Stimulated activated CD4-positive, alpha-beta T cell treated with anti-CD3 and anti-CD28 coated beads, Interleukin-2, amount 100 ng/mL, for 4 hours (primary cell): Measurements from ENCODE around the gene ALDH1A1.

ENCODE experiments used
- DNase-seq: peaks from one replicate; pipeline ENCODE4 v3.0.0-alpha.2; 2020; ENCODE audit warnings: low read depth

ALDH1A1 gene

DNA sequence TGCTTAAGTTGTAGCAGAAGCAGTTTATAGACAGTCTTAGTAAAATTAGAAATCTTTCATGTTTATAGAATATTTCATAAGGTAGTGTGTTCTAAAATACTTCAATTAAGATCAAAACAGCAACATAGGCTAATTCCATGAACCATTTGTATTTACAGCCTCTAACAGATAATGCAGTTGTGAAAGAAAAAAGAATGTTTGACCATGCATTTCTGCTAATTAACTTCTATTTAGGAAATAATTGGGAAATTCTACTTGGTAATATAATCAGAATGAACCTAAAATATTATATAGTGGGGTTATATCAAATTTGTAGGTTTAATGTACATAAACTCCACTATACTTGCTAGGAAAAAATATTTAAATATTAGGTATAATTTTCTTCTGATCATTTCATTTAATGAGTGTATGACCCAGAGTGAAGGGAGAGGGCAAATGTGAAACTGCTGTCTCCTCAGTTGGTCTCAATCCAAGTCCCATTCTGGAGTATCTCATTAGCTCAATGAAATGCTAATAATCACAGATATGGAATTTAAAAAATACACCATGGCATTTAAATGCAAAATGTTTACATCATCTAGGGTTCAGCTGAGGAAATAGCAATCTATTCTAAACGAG is 34.9 kb downstream of the ALDH1A1 start:
- no peak for DNase-seq

DNA sequence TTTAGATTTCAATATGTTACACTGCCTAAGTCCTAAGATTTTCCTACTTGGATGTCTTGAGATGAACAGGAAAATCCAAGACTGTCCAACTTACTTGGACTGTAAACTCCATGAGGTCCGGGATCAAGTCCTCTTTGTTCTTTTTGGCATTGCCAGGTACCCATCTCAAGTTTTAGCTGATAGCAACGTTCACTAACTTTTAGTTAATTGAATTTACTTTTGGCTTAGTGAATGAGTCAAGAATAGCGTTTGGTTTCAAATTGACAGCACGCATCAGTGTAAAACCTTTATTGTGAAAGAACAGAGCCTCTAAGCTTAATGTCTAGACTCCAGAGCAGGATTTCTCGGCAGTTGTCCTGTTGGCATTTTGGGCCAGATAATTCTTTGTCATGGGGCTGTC is 37.2 kb downstream of the ALDH1A1 start:
- DNase-seq = no peak

DNA sequence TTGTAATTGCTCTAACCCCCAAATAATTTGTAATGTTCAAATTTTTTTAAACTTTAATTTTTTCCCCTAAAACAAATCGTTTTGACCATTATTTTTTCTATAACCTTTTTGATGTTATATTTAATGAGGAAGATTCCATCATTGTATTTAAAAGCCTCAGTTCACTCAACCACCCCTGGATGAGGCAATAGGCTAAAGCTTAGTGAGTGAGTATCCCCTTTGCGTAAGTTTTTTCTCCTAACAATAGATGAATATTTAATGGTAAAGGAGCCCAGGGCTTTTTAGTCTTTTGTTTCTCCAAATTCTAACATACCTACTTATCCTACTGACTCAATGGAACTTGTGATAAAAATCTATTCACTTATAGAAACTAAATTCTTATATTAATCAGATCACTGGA is 38.1 kb downstream of the ALDH1A1 start:
- no peak for DNase-seq

DNA sequence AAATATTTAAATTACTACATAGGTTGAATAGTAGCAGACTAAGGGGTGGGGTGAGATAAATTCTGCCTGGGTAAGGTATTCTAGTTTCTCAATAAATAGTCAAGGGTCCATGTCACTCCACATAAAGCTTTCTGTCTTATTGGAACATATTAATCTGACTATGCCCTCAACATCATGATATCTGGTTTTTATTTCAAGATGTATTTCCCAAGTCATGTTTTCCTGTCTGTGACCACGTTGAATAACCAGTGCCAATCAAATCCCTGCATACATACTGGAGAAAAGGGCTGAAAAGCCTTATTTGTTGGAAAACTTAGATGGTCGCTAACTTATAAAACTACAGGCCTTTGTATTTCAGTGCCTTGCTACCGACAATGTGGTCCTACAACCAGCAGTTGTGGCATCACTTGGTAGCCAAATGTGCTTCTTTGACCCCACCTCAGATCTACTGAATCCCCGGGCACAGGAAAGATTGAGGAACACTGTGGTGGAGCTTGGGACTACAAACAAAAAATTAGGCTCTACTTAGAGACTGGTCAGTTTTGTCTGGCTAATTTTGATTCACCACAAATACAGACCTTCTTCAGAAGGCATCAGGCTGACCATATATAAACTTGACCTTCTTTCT is 39.4 kb downstream of the ALDH1A1 start:
- DNase-seq = no peak

DNA sequence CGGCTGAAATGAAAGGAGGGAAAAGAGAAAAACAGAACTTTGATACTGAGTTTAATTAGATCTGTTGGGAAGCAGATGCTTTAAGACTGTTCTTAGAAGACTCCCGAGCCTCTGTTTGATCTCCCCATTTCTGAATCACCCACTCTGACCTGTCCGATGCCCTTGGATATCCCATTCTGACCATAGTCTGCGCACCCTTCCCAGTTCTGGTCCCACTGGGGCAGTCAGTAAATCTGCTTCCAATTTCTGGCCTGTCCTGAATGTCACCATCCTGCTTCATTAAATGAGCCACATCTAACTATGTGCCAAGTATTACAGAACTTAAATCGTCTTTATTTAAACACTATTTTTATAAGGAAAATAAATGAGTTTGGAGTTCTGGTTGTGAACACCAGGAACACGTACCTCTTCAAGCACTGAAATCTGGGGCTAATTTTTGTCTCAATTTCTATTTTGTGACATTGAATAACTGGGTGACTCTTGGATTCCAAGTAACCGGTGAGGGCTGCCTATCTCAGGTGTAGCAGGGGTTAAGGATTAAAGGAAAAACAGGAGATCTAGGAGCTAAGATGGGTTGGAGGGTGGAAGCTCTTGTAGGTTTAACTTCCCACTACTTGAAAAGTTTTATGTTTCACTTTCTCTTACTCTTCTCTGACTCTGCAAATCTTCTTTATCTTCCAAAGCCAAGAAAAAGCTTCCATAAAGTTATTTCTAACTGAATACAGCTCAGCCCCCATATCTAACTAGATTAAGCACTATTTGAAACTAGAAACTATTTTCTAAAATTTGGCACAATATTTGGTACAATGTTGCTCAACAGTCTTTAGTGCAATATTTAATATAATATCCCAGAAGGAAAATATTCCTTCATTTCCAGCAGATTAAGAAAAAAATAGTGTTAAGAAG is 40.1 kb downstream of the ALDH1A1 start:
- DNase-seq = no peak

DNA sequence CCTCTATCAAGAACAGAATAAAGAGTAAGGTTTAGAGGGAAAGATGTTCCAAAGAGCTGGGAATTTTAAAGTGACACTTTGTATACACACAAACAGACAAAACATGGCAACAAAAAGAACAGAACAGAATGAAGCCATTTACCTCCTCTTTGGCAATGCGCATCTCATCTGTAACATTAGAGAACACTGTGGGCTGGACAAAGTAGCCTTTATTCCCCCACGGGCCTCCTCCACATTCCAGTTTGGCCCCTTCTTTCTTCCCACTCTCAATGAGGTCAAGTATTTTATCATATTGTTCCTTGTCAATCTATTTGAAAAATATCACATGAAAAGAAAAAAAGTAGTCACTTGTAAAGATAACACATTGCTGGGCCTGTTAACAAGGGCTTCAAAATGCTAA is 41.0 kb downstream of the ALDH1A1 start:
- no peak for DNase-seq

DNA sequence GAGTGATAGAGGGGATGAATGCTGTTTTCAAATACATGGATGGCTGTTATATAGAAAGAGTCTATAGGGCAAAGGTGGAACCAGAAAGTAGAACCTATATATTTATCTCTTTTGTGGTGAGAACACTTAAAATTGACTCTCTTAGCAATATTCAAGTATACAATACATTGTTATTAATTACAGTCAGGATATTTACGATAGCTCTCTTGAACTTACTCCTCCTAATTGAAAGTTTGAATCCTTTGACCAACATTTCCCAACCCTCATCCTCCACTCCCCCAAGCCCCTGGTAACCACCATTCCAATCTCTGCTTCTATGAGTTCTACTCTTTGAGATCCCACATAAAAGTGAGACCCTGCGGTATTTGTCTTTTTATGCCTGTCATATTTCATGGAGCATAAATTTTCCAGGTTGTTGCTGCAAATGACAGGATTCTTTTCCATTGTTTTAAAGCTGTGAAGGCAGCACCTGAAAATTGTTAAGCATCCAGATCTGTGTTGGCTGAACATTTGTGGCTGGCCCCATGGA is 41.5 kb downstream of the ALDH1A1 start:
- DNase-seq = no peak

DNA sequence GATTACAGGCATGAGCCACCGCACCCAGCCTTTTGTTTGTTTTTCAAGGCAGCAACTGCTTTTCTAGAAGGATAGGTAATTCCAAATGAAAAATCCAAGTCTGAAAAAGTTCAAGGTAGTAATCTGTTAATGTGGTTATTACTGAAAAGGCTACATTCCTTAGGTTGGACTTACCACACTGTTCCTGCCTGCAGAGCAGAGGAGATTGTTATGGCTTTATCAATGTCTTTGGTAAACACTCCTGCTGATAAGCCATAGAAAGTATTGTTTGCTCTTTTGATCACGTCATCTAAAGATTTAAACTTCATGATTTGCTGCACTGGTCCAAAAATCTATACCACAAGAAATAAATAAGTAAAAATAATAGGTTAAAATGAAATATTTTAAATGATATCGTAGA is 43.4 kb downstream of the ALDH1A1 start:
- no peak for DNase-seq

DNA sequence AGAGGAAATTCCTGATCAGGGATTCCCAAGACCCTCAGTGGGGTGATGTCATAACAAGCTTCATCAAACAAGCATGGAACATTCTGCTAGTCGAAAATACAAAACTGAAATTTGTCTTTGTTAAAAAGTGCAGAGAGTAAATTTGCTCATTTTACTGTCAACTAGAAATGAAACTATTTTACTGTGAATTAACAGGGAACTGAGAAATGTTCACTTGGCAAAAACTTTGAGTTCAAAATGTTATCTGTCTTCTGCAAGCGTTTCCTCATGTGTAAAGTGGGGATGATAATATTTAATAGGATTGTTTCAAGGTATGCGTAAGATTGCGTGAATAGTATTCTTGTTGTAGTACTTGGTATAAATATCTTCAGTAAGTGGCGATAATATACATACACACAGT is 45.4 kb downstream of the ALDH1A1 start:
- DNase-seq = no peak

DNA sequence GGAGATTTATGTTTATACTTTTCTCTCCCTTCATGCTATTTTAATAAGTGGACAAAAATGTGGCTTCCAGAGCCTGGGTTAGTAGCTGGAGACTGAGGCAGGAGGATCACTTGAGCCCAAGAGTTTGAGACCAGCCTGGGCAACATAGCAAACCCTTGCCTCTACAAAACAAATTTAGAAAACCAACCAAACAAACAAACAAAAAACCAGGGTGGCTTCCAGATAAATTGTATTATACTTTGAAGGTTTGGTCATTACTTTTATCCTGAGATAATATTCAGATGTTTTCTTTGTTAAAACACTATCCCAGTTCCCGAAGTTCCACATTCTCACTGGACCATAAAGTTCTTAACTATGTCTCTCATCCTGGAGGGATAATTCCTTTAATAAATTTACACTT is 46.0 kb downstream of the ALDH1A1 start:
- DNase-seq = no peak

DNA sequence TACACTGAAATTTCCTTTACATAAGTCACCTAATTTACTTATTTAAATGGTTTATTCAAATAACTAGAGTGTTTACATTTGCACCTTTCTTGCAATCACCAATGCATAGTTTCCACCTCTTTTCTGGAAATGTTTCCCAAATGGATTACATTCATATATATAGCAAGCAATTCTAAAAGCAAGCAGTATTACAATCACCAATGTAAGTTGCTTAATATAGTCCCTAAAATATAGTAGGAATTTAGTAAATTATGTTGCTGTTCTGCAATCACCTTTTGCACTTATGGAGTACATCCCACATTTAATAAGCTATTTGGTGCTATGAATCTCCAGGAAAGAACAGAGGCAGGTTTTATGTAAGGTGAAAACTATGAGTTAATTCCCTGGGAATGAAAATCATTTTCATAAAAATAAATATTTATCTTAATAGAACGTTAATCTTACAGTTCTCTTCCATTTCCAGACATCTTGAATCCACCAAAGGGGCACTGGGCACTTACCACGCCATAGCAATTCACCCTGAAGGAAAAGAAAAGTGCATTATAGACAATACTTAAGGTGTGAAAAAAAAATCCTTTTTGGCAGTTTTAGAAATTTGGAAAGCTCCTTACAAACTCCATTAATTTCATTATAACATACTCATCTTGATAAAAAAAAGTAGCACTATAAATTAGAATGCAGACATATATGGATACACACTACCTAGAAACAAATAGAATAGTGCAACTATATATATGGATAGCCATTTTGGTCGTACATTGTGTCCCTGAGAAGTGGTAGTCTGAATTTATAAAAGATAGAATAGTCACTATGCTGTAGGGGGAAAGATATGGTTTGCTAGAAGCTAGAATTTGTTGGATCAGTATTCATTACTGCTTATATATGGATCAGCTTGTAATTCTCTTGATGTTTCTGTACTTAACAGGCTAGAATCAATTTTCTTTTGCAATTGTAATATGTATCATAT is 47.1 kb downstream of the ALDH1A1 start:
- no peak for DNase-seq

DNA sequence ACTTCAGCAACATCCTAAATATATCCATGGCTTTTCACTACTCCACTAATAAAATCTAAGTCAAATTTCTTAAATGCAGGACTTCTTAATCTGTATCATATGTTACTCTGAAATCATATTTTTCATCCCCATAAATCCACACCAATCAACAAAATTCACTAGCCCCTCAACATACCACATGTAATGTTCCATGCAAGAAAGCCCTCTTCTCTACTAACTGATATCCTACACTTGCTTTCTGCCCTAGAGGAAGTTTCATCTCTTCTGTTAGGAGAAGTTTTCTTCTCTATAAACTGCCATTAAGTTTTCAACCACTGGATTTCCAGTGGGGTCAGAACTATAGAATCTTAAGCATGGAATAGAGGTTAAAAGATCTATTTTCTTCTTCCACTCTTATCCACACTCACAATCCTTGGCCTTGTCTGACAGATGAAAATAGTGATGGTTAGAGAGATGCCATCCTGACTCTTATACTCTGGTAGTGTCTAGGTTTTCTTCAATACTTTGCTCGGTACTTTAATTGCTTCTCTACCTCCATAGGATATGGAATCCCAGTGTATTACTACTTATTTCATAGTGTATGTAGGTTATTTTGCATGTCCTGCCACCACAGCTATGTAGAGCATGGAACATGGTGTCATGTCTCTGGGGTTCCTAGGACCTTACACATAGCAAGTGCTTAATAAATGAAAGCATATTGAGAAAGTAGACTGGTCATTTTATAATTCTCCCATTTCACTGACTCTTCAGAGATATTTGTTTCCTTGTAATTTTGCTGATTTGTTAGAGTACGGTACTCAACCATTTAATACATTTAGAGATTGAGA is 48.4 kb downstream of the ALDH1A1 start:
- no peak for DNase-seq

DNA sequence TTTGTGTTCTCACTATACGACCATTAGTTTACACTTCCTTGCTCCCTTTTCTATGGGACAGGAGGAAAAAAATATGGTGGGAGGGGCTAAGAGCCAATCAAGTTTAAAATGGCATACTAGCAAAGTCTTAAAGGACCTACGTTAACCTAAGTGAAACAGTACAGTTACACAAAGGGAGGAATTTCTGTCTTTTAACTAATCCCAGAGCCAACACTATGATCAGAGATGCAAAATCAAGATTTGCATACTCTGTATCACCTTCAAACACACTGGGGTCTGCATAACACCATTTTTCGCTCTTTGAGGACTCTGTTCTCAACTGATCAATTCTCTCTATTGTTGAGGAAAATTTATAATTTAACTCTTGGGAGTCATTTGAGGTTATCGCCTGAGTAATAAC is 49.8 kb downstream of the ALDH1A1 start:
- DNase-seq = no peak

DNA sequence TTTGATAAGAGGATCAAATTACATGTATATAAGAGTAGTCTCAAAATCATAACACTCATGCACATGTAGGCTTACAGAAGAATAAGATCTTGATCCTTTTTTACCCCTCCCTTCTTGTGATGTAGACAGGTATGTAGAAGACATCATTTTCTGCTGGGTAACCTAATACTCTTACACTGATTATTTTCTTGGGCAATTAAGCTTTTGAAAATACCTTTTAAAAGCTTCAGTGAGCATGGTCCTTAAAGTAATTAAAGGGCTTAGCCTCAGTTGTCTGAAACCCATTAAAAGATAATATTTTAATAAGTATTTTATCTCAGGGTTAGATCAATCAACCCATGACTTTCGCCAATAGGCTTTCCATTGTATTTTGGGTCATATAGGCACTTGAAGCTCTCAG is 50.6 kb downstream of the ALDH1A1 start:
- no peak for DNase-seq

DNA sequence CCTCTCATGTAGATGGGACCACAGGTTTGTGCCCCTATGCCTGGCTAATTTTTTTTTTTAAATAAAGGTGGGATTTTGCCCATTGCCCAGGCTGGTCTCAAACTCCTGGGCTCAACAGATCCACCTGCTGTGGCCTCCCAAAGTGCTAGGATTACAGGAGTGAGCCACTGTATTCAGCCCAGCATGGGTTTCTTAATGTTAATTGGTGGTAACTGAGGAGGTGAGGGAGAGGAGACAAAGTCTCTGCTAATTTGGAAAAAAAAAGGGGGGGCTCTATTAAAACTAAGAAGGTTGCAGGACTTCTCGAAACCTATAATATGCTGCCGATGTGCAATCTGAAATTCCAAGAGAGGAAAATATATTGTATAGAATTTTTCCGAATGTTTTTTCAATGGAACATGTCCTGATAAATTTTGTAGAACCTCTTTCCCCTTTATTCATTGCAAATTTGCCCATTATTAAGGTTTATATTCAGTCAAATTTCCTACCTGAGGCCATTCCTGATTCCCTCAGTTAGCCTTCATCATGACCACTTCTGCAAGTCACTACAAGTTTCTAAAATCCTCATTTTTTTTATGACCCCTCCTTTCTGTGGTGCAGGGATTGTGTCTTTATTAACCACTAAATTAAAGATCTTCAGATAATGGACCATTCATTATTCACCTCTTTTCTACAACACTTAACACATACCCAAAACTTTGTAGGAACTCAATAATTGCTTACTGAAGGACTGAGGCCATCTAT is 52.9 kb downstream of the ALDH1A1 start:
- DNase-seq = no peak

DNA sequence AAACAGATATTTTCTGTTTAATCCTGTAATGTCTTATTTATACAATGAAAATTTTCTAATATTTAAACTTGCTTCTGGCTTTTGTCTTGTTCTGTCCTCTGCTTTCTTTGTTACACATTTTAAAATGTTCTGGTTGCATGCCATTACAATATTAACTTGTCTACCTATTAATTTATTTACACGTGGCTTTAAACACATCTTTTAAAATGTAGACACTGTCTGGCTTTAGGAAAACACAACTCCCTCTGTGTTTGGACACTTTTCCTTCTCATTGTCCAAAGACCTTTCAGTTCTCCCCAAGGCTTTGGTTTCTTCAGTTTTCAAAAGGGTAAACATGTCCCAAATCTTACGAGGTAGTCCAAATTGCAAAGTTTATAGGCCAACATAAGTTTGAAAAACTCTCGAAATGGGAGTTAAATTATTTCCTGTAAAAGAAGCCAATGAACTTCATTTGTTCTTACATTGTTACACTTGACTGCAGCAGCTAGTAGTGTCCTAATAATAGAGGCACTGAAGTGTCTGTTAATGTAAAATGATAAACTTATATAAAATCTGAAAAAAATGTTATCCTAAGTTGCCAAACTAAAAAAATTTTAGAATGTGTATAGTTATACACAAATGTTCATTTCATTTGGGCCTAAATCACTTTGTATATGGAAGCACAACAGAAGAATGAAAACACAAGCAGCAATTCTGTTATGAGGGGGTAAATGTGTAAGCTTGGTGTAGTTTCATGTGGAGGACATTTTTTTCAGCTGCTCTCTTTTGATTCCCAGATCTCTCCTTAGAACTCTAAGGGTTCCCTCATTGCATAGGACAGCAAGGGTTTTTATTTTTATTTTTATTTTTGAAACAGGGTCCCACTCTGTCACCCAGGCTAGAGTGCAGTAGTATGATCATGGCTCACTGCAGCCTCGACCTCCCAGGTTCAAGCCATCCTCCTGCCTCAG is 53.8 kb downstream of the ALDH1A1 start:
- DNase-seq = no peak

DNA sequence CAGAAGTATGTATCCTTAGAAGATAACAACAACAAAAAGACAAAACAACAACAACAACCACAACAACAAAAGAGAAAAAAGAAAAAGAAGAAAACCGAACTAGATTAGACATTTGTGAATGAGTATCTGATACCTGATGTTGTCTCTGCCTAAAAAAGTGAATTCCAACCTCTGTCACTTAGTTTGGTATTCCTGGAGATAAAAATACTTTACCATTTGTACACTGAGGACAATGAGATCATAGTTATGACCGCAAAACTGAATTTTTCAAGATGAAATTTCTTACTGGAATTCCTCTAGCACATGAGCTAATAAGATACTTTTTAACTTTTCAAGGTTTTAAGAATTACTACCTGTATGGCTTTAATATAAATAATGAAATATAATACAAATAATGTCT is 54.5 kb downstream of the ALDH1A1 start:
- no peak for DNase-seq

DNA sequence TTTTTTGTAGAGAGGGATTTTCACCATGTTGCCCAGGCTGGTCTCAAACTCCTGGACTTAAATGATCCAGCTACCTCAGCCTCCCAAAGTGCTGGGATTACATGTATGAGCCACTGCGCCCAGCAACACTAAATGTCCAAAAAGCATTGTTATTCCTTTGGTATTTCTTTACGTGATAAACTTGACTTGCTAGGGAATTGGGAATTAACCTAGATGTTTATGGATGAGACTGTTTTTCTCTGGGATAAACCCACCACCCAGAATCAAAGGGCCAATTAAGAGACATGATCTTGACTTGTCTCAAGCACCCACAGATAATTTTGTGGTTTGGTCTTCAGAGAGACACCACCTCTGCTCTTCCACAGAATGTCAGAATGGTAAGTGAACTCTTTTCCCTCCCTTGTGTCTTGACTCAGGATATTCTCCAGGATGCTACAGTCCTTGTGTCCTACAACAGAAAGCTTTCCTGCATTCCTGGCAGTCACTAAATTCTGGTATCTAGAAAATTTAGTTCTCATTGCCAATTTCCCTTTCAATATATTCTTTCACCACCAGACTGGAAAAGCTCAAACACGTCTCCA is 55.7 kb downstream of the ALDH1A1 start:
- no peak for DNase-seq

DNA sequence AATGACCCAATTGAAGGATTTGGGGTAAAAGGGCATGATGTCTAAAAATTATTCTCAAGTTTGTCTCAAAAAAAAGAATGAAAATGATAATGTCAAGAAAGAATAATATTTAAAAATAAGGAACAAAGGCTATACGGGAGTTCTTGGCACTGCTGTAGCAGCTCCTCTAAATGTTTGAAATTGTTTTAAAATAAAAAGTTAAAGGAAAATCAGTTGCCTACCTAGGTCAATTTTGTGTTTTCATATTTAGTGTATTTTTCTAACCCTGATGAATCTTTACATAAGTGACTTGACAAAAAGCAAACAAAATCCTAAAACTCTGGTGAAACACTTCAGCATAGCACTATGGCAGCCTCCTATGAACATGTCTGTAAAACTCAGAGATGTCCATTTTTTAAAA is 56.4 kb downstream of the ALDH1A1 start:
- DNase-seq = no peak
